ENCODE data around the gene SLBP.

Gene SLBP

GRCh38 chr4:1712216-1713002 lies at the start of gene SLBP:
SLBP (minus strand) TSS chr4:1712319; CDS start chr4:1712188, 131 bp downstream.
- peak; percentile 96 for DNase-seq

- DNase-seq, result no peak
Observed at GRCh38 chr4:1761130-1761689, 49.1 kb upstream of the SLBP start.

GRCh38 chr4:1760521-1761071 lies 48.5 kb upstream of the SLBP start:
- peak; percentile 10 for DNase-seq

GRCh38 chr4:1759818-1760223 lies 47.7 kb upstream of the SLBP start:
- no peak for DNase-seq

- DNase-seq, result no peak
Observed at GRCh38 chr4:1759170-1759817, 47.2 kb upstream of the SLBP start.

- no peak for DNase-seq
Observed at GRCh38 chr4:1758306-1759121, 46.4 kb upstream of the SLBP start.

- no peak for DNase-seq
Observed at GRCh38 chr4:1757836-1758235, 45.7 kb upstream of the SLBP start.

GRCh38 chr4:1756893-1757779 lies 45.0 kb upstream of the SLBP start:
- DNase-seq, result no peak

GRCh38 chr4:1756079-1756478 lies 44.0 kb upstream of the SLBP start:
- no peak for DNase-seq

- DNase-seq, result no peak
Observed at GRCh38 chr4:1755297-1755696, 43.2 kb upstream of the SLBP start.

- peak; percentile 69 for DNase-seq
Observed at GRCh38 chr4:1754336-1754735, 42.2 kb upstream of the SLBP start.

GRCh38 chr4:1753697-1754311 lies 41.7 kb upstream of the SLBP start:
- DNase-seq, result no peak

- DNase-seq, result no peak
Observed at GRCh38 chr4:1753294-1753696, 41.2 kb upstream of the SLBP start.

GRCh38 chr4:1752284-1753041 lies 40.3 kb upstream of the SLBP start:
- DNase-seq, result peak; percentile 13

- DNase-seq, result no peak
Observed at GRCh38 chr4:1751919-1752283, 39.8 kb upstream of the SLBP start.

GRCh38 chr4:1751155-1751918 lies 39.2 kb upstream of the SLBP start:
- DNase-seq, result no peak

GRCh38 chr4:1750381-1751154 lies 38.4 kb upstream of the SLBP start:
- DNase-seq, result no peak

GRCh38 chr4:1749826-1750225 lies 37.7 kb upstream of the SLBP start:
- DNase-seq, result no peak

- DNase-seq, result no peak
Observed at GRCh38 chr4:1749370-1749769, 37.3 kb upstream of the SLBP start.

All from NCI-H69 (cell line).